RKO (cell line): ENCODE data around the gene SUPV3L1.
A peak's percentile ranks its signal among the peaks of the same experiment; 100 is the strongest.
"Not testable (repeated sequence)": the region's sequence is repeated elsewhere in the genome, so short reads cannot be mapped to it uniquely, and the experiment has no call there.

ENCODE experiments used
- DNase-seq: peaks from one replicate; pipeline ENCODE4 v3.0.0-alpha.2; 2016; ENCODE audit warnings: low spot score

SUPV3L1 gene

DNA sequence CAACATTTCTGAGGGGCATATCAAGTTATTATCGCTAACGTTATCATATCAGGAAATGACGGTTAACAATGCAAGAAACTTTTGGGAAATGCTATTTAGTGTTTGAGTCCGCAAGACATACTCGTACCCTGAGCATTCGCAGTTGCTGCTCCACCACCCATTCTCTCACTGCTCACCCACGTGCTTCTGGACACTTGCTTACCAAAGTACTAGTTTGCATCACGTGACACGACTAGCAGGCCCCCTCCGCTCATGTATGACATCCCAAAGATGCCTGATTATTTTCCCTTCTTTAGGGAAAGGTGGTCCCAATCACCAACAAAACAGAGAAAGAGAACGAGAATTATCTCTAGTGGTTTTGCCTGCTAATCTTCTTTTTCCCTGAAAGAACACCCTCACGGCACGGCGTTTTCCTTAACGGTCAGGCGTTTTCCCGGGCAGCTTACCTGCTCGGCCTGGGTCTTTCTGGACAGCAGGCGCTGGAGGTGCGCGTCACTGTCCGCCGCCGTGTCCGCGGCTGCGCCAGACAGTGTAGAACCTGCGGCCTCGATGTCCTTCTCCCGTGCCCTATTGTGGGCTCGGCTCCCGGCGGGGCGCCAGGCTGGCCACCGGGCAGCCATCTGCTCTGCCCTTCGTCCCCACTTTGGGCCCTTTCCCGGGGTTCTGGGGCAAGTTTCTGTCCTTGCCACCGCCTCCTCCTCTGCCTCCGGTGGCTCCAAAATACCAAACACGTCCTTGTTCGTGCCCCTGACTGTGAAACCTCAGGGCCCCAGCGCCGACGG lies at the start of gene SUPV3L1:
TSS of gene SUPV3L1 (plus strand) at position 492 of the 782 bp plus-strand sequence. CDS start at position 550, 58 bp downstream.
- peak; percentile 99 for DNase-seq

DNA sequence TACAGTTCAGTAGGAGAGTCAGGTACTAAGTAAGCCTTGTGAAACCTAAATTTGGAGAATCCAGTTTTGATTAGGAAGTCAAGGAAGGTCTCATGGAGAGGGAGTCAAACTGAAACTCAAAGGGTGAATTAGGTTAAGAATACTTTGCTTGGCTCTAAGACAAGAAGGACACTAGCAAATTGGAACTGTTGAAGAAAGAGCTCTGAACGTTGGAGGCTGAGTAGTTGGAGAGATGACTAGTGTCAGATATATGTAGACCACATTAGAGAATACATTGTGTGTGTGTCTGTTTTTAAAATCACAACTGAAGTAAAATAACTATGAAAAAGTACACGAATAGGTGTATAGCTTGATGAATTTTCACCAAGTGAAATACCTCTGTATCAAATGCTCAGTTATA lies 49.8 kb upstream of the SUPV3L1 start:
- peak; percentile 12 for DNase-seq

DNA sequence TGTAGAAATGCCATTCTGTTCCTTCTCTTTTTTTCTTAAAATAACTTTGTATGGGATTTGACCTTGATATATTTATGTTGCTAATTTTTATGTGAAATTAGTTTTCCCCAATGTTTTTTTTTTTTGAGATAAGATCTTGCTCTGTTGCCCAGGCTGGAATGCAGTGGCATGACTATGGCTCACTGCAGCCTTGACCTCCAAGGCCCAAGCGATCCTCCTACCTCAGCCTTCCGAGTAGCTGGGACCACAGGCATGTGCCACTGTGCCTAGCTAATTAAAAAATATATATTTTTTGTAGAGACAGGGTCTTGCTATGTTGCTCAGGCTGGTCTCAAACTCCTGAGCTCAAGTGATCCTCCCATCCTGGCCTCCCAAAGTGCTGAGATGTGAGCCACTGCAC lies 40.1 kb upstream of the SUPV3L1 start:
- DNase-seq: no peak

DNA sequence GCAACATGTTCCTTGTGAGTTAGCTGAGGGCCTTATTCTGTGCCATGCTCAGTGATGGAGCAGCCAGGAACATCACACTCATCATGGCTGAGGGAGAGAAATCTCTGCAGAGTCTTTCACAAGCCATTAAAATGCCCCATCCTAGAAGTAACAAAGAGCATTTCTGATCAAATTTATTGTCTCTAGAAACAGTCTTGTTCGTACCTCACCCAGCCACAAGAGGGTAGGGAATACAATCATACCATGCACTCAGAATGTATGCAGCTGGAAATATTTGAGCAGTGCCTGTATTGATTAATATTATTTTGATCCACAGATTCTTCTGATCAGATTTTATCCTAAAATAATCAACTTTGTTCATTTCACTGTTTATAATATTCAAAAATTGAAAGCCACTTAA lies 38.7 kb upstream of the SUPV3L1 start:
- no peak for DNase-seq

DNA sequence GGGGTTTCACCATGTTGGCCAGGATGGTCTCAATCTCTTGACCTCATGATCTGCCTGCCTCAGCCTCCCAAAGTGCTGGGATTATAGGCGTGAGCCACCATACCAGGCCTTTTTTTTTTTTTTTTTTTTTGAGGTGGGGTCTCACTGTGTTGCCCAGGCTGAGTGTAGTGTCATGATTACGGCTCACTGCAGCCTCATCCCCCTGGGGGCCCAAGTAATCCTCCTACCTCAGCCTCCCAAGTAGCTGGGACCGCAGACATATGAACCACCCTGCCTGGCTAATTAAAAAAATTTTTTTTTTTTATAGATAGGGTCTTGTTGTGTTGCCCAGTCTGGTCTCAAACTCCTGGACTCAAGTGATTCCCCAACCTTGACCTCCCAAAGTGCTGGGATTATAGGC lies 38.0 kb upstream of the SUPV3L1 start:
- not testable (repeated sequence) for DNase-seq

DNA sequence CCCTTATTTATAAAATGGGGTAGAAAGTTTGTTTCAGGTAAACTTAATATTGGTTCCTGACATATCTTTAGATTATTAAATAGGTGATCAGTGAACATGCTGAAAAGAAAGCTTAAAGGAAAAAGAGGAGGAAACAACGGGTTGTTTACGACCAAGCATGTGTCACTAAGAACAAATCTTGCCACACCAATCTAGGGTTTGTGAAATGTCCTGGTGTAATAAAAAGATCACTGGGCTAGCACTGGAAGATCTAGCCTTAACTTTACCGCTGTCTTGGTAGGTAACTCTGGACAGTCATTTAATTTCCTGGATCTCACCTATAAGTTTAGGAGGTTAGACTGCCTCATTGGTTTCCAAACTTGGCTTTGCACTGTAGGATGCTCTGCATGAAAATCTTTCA lies 37.1 kb upstream of the SUPV3L1 start:
- DNase-seq: no peak

DNA sequence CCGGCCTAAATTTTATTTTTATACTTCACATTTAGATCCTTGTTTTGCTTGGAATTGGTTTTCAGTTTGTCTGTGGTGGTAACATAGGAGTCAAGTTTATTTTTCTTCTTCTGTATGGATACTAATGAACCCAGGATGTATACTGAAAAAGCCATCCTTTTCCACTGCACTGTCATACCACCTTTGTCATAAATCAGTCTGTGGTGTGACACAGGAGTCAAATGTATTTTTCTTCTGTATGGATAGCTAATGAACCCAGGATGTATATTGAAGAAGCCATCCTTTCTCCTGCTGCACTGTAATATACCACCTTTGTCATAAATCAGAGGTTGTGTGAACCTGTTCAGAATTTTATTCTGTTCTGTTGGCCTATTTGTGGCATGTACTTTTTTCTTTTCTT lies 34.7 kb upstream of the SUPV3L1 start:
- DNase-seq: no peak

DNA sequence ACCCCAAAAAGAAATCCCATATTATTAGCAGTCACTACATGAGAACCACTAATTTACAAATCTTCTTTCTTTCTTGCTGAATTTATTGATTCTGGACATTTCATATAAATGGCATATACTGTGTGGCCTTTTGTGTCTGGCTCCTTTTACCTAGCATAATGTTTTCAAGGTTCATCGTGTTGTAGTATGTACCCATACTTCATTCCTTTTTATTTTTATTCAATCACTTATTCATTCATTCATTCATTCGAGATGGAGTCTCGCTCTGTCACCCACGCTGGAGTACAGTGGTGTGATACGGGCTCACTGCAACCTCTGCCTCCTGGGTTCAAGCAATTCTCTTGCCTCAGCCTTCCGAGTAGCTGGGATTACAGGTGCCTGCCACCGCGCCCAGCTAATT lies 34.2 kb upstream of the SUPV3L1 start:
- DNase-seq: no peak

DNA sequence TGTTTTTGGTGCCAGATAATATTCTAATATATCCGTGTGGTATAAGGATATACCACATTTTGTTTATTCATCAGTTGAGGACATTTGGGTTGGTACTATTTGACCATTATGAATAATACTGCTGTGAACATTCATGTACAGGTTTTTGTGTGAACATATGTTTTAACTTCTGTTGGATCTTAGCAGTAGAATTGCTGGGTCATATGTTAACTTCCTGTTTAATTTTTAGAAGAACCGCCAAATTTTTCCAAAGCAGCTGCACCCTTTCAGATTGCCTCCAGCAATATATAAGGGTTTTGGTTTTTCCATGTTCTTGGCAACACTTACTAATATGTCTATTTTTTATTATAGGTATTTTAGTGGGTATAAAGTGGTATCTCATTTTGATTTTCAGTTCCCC lies 33.3 kb upstream of the SUPV3L1 start:
- no peak for DNase-seq

DNA sequence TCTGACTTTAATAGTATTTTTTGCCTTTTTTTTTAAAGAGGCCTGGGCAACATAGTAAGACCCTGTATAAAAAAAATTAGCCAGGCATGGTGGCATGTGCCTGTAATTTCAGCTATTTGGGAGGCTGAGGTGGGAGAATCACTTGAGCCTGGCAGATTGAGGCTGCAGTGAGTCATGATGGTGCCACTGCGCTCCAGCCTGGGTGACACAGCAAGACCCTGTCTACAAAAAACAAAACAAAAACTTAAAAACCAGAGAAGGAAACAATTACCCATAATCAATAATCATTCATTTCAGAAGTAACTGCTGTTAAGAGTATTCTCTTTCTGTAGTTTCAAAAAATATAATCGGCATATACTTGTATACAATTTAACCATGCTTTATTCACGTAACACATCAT lies 28.1 kb upstream of the SUPV3L1 start:
- DNase-seq: no peak

DNA sequence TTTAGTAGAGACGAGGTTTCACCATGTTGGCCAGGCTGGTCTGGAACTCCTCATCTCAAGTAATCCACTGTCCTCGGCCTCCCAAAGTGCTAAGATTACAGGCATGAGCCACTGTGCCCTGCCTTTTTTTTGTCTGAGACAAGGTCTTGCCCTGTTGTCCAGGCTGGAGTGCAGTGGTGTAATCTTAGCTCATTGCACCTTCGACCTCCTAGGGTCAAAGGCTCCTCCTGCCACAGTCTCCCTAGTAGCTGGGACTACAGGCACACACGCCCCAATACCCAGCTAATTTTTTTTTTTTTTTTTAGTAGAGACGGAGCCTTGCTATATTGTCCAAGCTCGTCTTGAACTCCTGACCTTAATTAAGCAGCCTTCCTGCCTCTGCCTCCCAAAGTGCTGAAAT lies 26.8 kb upstream of the SUPV3L1 start:
- DNase-seq: no peak

DNA sequence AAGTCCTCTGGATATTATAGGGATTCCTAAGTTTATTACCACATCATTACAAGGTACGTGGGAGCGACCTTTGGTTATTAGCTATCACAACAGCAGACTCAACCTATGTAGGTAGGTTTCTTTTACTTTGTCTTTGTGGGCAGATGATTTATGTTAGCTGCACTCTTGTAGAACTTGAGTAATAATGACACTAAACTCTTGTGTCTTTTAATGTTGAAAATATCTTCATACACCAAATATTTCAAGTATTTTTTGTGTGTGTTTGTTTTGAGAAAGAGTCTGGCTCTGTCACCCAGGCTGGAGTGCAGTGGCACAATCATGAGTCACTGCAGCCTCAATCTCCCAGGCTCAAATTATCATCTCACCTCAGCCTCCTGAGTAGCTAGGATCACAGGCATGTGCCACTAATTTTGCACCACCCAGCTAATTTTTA lies 19.2 kb upstream of the SUPV3L1 start:
- no peak for DNase-seq

DNA sequence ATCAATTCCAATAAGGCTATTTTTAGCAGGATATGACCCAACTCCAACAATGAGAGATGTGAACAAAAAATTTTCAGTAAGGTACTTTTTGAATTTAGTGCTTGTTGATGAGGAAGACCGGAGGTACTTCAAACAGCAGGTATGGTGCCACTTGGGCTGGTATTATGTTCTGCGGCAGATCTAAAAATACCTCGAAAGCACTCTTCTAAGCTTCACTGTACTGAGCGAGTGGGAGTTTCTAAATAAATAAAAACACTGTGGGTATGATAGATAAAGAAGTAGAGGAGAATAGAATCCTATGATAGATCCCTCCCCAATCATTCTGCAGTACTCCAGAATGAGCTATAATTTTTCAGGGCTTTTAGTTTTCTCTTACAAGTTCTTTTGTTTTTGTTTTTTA lies 11.5 kb upstream of the SUPV3L1 start:
- DNase-seq: no peak

DNA sequence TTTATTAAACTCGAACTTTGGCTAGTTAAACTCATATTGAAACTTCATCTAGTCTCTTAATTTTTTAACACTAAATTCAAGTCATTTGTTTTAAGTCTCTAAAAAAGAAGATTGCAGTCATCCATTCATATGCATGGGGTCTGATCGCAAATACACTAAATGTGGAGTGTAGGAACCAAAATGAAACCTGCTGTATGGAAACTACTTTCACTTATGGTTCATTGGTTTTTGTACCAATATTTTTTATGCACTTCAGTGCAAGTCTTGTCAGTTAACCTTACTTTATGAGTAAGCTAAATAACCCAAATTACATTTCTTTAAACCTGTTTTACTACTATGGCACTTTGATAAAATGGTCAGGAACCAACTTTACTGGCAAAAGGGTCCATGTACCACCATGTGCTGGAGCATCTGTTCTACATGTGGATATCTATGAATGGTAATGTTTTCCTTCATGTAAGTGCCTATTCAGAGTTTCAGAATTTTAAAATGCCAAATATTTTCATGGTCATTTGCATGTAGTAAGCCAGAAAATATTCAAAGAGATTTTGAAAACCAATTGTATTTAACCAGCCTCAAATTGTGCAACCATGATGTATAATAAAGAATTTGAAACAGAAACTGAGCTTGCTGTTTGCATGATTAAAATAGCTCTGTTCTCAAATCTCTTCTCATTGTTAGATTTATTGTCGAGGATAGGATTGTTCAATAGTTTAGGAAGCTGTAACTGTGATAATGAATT lies 7.6 kb upstream of the SUPV3L1 start:
- DNase-seq: no peak

DNA sequence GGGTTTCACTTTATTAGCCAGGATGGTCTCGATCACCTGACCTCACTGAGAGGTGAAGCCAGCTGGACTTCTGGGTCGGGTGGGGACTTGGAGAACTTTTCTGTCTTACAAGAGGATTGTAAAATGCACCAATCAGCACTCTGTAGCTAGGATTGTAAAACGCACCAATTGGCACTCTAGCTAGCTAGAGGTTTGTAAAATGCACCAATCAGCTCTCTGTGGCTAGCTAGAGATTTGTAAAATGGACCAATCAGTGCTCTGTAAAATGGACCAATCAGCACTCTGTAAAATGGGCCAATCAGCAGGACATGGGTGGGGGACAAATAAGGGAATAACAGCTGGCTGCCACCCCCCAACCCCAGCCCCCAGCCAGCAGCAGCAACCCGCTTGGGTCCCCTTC lies 4.7 kb upstream of the SUPV3L1 start:
- DNase-seq: peak; percentile 20

DNA sequence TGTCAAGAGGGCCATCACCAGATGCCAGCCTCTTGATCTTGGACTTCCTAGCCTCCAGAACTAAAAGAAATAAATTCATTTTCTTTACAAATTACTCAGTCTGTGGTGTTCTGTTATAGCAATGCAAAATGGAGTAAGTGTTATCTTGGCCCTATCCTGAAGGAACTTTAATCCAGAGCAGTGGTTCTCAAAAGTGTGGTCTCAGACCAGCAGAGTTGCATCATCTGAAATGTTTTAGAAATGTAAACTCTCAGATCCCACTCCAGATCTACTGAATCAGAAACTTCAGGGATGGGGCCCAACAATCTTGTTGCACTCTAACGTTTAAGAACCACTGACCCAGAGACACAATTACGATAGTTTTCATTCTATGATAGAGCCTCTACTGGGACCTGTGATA lies 3.2 kb upstream of the SUPV3L1 start:
- no peak for DNase-seq

DNA sequence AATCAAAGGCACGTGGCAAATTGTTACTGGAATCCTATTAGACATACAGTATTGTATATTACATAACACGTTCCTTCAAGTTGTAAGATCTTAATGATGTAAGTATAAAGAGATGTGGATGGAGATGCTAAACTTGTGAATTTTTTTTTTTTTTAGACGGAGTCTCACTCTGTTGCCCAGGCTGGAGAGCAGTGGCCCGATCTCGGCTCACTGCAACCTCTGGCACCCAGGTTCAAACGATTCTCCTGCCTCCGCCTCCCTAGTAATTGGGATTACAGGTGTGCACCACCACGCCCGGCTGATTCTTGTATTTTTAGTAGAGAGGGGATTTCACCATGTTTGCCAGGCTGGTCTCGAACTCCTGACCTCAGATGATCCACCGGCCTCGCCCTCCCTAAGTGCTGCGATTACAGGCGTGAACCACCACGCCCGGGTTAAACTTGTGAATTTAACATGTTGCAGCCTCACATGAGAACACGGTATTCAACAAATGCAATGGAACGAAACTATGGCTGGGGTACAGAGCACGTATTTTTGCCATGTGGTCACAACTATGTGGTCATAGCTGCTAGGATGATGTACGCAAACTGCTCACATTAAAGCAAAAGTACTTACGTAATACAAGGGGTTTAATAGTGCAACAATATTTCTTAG lies 818 bp upstream of the SUPV3L1 start:
- peak; percentile 88 for DNase-seq

DNA sequence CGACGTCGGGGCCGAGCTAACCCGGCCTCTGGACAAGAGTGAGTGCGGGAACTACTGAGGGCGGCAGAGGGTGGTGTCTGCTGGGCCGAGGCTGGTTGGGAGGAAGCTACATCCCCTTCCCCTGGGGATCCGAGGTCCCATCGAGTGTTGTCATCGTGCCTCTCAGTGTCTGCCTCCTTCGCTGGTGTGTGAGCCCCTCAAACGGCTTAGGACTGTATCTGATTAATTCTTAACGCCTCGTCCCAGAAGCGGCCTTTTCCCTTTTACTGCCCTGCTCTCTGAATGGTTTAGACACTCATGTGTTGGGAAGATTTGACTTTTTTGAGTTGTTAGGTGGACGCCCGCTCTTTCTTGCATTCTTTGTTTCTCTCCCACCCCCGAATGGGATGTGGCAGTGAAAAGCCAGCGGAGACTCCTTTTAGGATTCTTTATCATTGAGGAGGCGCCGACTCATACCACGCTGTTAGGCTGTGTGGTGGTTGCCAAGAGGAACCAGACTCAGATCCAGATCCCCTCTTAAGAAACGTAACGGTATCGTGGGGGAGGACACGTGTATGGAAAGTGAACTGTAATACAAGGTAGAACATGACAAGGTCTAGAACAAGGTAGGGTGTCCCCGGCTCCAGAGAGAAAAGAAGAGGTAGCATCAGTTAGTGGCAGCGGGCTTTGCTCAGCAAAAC lies 631 bp downstream of the SUPV3L1 start:
- DNase-seq: peak; percentile 74

DNA sequence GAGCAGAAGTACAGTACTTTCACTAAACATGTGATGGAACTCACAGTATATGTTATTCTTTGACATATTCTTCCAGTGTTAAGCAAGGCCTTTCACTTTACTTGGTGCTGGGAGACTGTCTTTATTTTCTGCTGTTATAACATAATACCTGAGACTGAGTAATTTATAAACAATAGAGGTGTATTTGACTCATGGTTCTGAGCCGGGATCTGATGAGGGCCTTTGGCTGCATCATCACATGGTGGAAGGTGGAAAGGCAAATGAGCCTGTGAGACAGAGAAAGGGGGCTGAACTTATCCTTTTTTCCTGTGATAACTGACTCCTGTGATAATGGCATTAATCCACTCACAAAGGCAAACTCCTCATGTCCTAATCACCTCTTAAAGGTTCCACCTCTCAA lies 1.4 kb downstream of the SUPV3L1 start:
- peak; percentile 32 for DNase-seq

DNA sequence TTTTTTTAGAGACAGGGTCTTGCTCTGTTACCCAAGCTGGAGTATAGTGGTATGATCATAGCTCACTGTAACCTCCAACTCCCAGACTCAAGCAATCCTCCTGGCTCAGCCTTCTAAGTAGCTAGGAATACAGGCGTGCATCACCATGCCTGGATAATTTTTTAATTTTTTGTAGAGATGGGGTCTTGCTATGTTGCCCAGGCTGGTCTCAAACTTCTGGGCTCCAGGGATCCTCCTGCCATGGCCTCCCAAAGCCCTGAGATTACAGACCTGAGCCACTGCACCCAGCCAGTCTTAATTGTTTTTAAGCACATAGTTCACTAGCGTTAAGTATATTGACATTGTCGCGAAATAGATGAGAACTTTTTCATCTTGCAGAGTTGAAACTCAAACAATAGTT lies 2.0 kb downstream of the SUPV3L1 start:
- no peak for DNase-seq

DNA sequence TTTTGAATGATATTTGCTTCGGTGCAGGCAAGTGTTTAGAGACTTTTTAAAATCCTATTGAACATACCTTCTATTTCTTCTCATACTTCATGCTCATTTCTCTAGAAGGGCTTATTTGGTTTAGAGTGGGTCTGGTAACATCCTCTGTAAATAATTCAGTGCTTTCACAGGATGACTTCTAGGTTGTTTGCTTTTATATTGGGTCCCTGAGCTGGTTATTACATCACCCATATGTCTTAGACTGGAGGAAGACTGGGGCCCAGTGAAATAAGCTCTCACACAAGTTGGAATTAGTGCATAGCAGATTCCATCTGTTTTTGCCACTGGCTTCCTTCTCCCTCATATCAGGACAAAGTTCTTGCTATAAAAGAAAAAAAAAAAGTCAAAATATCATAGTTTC lies 6.5 kb downstream of the SUPV3L1 start:
- no peak for DNase-seq

DNA sequence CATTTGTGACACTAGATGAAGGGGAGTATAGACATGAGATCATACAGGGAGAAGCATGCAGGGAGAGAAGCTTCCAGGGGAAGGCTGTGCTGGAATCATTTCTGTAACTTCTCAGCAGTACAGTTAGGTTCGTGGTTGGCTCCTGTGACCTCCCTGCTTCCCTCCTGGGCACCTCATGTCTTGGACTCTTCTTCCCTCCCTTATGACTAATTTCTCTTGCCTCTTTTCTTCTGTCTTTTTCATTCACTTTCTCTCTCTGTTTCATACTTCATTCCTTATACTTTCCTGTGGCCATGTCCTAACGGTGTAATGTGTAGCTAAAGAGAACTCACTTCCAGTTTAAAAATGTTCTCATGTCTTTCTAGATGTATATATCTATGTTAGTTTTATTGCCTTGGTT lies 21.0 kb downstream of the SUPV3L1 start:
- no peak for DNase-seq

DNA sequence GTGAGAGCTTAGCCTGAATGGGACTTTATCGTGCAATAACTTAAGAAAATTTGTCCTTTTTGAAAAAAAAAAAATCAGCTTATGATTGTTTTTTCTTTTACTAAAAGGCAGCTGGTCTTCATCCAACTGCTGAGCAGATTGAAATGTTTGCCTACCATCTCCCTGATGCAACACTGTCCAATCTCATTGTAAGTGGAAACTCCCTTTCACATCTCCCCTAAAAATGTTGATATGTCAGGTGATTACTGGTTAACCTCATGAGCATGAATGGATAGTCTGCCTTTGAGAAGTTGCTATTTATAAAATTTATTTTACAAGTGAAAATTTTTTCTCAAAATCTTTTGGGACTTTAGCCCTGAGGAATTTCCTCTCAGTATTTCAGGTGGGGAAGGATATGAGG lies 22.3 kb downstream of the SUPV3L1 start:
- no peak for DNase-seq
